HepG2 (cell line): Measurements from ENCODE around the gene PRSS2. TPM values are rescaled to one million over a fixed set of nuclear protein-coding genes. Genes with fewer than 3 reads are reported as not detected.

Experiments used
- ATAC-seq: fragments of 200-7000 bp; cut with Tn5 transposase; 3 replicates; pipeline ENCODE4 v1.9.1; 2020; ENCODE audit warnings: mild to moderate bottlenecking, moderate library complexity
- BruUV-seq: library from RNA; stranded (reverse); fragments of 400-500 nt; replicated peaks from 2 replicates; lab custom pipeline; 2021; lab: Mats Ljungman, UMichigan
- CTCF ChIA-PET: fragments of 300-600 bp; formaldehyde crosslinking; extraction: SDS; loops from one replicate; lab custom pipeline; 2021; ENCODE audit warnings: low total read pairs, inconsistent platforms, low intra/inter-chr PET ratio; lab: Yijun Ruan, JAX
- POLR2A ChIA-PET: fragments of 350-600 bp; sonication (Branson Sonifier 250); formaldehyde crosslinking; loops from one replicate; lab custom pipeline; 2020; ENCODE audit warnings: antibody characterized with exemption, inconsistent platforms; lab: Yijun Ruan, JAX
- DNase-seq: peaks from one replicate; pipeline ENCODE4 v3.0.0-alpha.2; 2015; ENCODE audit warnings: low spot score
- FAIRE-seq: peaks from 3 replicates; lab custom pipeline; 2011; peaks lifted over from hg19 to GRCh38; lab: Jason Lieb, UNC
- H2AFZ ChIP-seq: one replicate; pipeline ENCODE4 v1.6.1; 2011; ENCODE audit warnings: low read length, inconsistent platforms
- H3K27ac ChIP-seq: fragments of 300-600 bp; 3 replicates; pipeline ENCODE4 v1.8.0; 2011; ENCODE audit warnings: mixed run types, mild to moderate bottlenecking, mixed read lengths, low read length, inconsistent platforms; ENCODE audit not compliant: insufficient read depth; ENCODE audit errors: extremely low read length
- H3K27me3 ChIP-seq, 2 experiments: fragments of 200-600 bp in 1 of 2; 2 replicates in 1 of 2; 3 replicates in 1 of 2; pipeline versions ENCODE4 v1.6.0 to v1.8.0; 2011; ENCODE audit warnings: low read length in 2 of 2, mild to moderate bottlenecking in 2 of 2, moderate library complexity in 2 of 2, inconsistent platforms in 1 of 2; ENCODE audit not compliant: insufficient read depth in 2 of 2, control insufficient read depth in 1 of 2
- H3K36me3 ChIP-seq, 2 experiments: fragments of 200-600 bp in 1 of 2; replicated peaks in 1 of 2; 2 replicates in 1 of 2; 3 replicates in 1 of 2; pipeline versions ENCODE4 v1.5.1 to v1.8.0; 2011; ENCODE audit warnings: low read length in 2 of 2, inconsistent platforms in 1 of 2; ENCODE audit not compliant: insufficient read depth in 2 of 2, control insufficient read depth in 1 of 2
- H3K4me1 ChIP-seq: 2 replicates; pipeline ENCODE4 v1.5.1; 2012; ENCODE audit warnings: low read length, inconsistent platforms; ENCODE audit not compliant: insufficient read depth
- H3K4me2 ChIP-seq: 2 replicates; pipeline ENCODE4 v1.6.0; 2011; ENCODE audit warnings: low read depth, low read length, inconsistent platforms
- H3K4me3 ChIP-seq, 3 experiments: fragments of 200-600 bp in 1 of 3; sonication (generic), shearing (Covaris generic) in 1 of 3; replicated peaks in 1 of 3; 2 replicates each; pipeline ENCODE4 v1.5.1; 2011 to 2016; ENCODE audit warnings: low read length in 3 of 3, inconsistent platforms in 2 of 3, low read depth in 2 of 3, mild to moderate bottlenecking in 2 of 3, control low read depth in 1 of 3, mixed read lengths in 1 of 3; ENCODE audit not compliant: insufficient read depth in 1 of 3
- H3K79me2 ChIP-seq: one replicate; pipeline ENCODE4 v1.6.1; 2011; ENCODE audit warnings: low read length, inconsistent platforms; ENCODE audit not compliant: insufficient read depth
- H3K9ac ChIP-seq: 2 replicates; pipeline ENCODE4 v1.6.0; 2011; ENCODE audit warnings: mild to moderate bottlenecking, low read depth, low read length, inconsistent platforms; ENCODE audit not compliant: insufficient read depth
- H3K9me3 ChIP-seq: 2 replicates; pipeline ENCODE4 v1.5.1; 2012; ENCODE audit warnings: mild to moderate bottlenecking, low read length
- H4K20me1 ChIP-seq: 2 replicates; pipeline ENCODE4 v1.6.0; 2011; ENCODE audit warnings: inconsistent platforms, mild to moderate bottlenecking, low read length, moderate library complexity; ENCODE audit not compliant: insufficient read depth
- MXI1 ChIP-seq: IDR thresholded peaks from 3 replicates; pipeline ENCODE4 v1.6.1; 2012; ENCODE audit warnings: low read depth, low read length, inconsistent platforms, borderline replicate concordance
- RBFOX2 ChIP-seq: fragments of 200-400 bp; formaldehyde crosslinking; IDR thresholded peaks from 2 replicates; pipeline ENCODE4 v1.6.1; 2017; ENCODE audit warnings: low read depth, mild to moderate bottlenecking, low read length
- ZNF343 ChIP-seq: sonication (generic); formaldehyde crosslinking; IDR thresholded peaks from 2 replicates; pipeline ENCODE4 v1.4.0; 2020; ENCODE audit warnings: mild to moderate bottlenecking, missing genetic modification reagents
- ZNF772 ChIP-seq: sonication (generic); formaldehyde crosslinking; IDR thresholded peaks from 2 replicates; pipeline ENCODE4 v1.5.0; 2020; ENCODE audit warnings: mild to moderate bottlenecking, missing genetic modification reagents
- WGBS: methylation state at CpG from one replicate; pipeline ENCODE4 v1.1.6; 2017; ENCODE audit warnings: low lambda C conversion rate; 5-methylcytosine and 5-hydroxymethylcytosine counted together
- in situ Hi-C: cut with HindIII; loops from 2 replicates; pipeline ENCODE4 v1.10.0; 2017; ENCODE audit warnings: low pct_unique_long_range_greater_than_20kb; ENCODE audit not compliant: extremely low pct_ligation_motif_present
- intact Hi-C: fragments of 100-400 bp; cut with micrococcal nuclease; formaldehyde crosslinking; loops from one replicate; pipeline ENCODE4 v1.10.0; 2022; ENCODE audit not compliant: unreplicated experiment
- polyA plus RNA-seq, 8 experiments: library from polyadenylated mRNA; depleted of rRNA in 3 of 8; stranded (reverse) in 7 of 8; unstranded in 1 of 8; fragments of >200 nt; fragmentation: Illumina TruSeq in 4 of 8; extraction: Trizol in 4 of 8; gene quantifications; 2 replicates each; pipeline versions ENCODE4 v1.2.1 to v1.2.3, GENCODE V29; 2011 to 2016; ENCODE audit warnings: low read depth in 4 of 8, missing spikeins in 1 of 8, mixed read lengths in 1 of 8; ENCODE audit not compliant: insufficient read depth in 1 of 8
- total RNA-seq, 5 experiments: library from RNA; depleted of rRNA; stranded (reverse); fragments of >200 nt; fragmentation: Illumina TruSeq; extraction: Trizol; gene quantifications; 2 replicates each; pipeline ENCODE4 v1.2.3, GENCODE V29; 2016; ENCODE audit warnings: low read depth in 1 of 5
- TF ChIP-seq, protein P1 (sequence below): sonication (generic); formaldehyde crosslinking; IDR thresholded peaks from 2 replicates; pipeline ENCODE4 v1.4.0; 2020; ENCODE audit warnings: missing genetic modification reagents, borderline replicate concordance

PRSS2 gene
- total and polyA plus RNA-seq, 2 of the 13 experiments (the other 11 are each of a cell fraction or from before 2014, with no cell fraction given) = not detected

DNA sequence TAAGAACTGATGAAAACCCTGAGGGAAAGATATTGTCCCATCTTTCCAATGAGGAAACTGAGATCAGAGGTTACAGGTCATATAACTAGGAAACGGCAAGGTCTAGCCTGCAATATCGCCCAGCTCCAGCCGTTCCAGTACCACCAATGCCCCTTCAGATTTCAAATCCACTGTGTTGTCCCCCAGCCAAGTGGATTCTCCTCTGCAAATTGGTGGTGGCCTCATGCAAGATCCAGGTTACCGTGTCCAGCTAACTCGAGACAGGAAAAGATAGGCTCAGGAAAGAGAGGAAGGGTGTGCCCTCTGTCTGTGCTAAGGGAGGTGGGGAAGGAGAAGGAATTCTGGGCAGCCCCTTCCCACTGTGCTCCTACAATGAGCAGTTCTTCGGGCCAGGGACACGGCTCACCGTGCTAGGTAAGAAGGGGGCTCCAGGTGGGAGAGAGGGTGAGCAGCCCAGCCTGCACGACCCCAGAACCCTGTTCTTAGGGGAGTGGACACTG is 25.3 kb downstream of the PRSS2 start:
- no peaks in the 10 kb centered on the region for H3K36me3 ChIP-seq
- no TSS peak for BruUV-seq
- no peak overlapping the region for H3K27ac ChIP-seq
- no peak overlapping the region for H3K4me2 ChIP-seq
- in situ Hi-C loops = no loop called here
- H2AFZ ChIP-seq = no peak overlapping the region
- no peak overlapping the region for H3K9ac ChIP-seq
- H3K4me3 ChIP-seq = no peak overlapping the region
- no peak for DNase-seq
- CTCF ChIA-PET = no interaction called here
- peaks cover 6 to 56% of the 10 kb centered on the region in 2 experiments; a peak in 3 of 5 replicates for H3K27me3 ChIP-seq
- H3K4me1 ChIP-seq = no peaks in the 10 kb centered on the region
- 17% methylated on average over 8 of the region's 9 CpGs for WGBS
- FAIRE-seq = no peak
- TF ChIP-seq, protein P1, sequence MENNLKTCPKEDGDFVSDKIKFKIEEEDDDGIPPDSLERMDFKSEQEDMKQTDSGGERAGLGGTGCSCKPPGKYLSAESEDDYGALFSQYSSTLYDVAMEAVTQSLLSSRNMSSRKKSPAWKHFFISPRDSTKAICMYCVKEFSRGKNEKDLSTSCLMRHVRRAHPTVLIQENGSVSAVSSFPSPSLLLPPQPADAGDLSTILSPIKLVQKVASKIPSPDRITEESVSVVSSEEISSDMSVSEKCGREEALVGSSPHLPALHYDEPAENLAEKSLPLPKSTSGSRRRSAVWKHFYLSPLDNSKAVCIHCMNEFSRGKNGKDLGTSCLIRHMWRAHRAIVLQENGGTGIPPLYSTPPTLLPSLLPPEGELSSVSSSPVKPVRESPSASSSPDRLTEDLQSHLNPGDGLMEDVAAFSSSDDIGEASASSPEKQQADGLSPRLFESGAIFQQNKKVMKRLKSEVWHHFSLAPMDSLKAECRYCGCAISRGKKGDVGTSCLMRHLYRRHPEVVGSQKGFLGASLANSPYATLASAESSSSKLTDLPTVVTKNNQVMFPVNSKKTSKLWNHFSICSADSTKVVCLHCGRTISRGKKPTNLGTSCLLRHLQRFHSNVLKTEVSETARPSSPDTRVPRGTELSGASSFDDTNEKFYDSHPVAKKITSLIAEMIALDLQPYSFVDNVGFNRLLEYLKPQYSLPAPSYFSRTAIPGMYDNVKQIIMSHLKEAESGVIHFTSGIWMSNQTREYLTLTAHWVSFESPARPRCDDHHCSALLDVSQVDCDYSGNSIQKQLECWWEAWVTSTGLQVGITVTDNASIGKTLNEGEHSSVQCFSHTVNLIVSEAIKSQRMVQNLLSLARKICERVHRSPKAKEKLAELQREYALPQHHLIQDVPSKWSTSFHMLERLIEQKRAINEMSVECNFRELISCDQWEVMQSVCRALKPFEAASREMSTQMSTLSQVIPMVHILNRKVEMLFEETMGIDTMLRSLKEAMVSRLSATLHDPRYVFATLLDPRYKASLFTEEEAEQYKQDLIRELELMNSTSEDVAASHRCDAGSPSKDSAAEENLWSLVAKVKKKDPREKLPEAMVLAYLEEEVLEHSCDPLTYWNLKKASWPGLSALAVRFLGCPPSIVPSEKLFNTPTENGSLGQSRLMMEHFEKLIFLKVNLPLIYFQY (CRISPR knock-in tag) = no peak
- no peak for TF ChIP-seq ZNF772 (CRISPR knock-in tag)
- no peak for TF ChIP-seq RBFOX2
- no peak for TF ChIP-seq MXI1
- TF ChIP-seq ZNF343 (CRISPR knock-in tag) = no peak
- intact Hi-C loops = no loop called here
- ATAC-seq = no peak
- POLR2A ChIA-PET = no interaction called here
- H3K9me3 ChIP-seq = no peaks in the 10 kb centered on the region
- H4K20me1 ChIP-seq = no peaks in the 10 kb centered on the region
- no peaks in the 10 kb centered on the region for H3K79me2 ChIP-seq
